ENCODE measurements around the gene CAV1. TPM values are rescaled to one million over a fixed set of nuclear protein-coding genes. Genes with fewer than 3 reads are reported as not detected.
"Not testable (repeated sequence)": the region's sequence is repeated elsewhere in the genome, so short reads cannot be mapped to it uniquely, and the experiment has no call there.

CAV1 gene, protein sequence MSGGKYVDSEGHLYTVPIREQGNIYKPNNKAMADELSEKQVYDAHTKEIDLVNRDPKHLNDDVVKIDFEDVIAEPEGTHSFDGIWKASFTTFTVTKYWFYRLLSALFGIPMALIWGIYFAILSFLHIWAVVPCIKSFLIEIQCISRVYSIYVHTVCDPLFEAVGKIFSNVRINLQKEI
- not detected in 2 replicates for total RNA-seq (2014; rRNA removed; shearing (Covaris generic))

GRCh38 chr7:116524609-116525297 is at the start of gene CAV1:
Gene CAV1, plus strand, starts transcription at chr7:116525036. Its CDS starts 27 bp downstream, at chr7:116525063.
- no peak for DNase-seq (ENCODE audit: low spot score)
- in situ Hi-C loops (cut with HindIII; ENCODE audit: low sequenced_read_pairs): no loop called here

GRCh38 chr7:116477625-116478024 is 47.2 kb upstream of the CAV1 start:
- in situ Hi-C loops (cut with HindIII; ENCODE audit: low sequenced_read_pairs): no loop called here
- DNase-seq (ENCODE audit: low spot score): no peak

- no peak for DNase-seq (ENCODE audit: low spot score)
- in situ Hi-C loops (cut with HindIII; ENCODE audit: low sequenced_read_pairs): no loop called here
These were observed 46.0 kb upstream of the CAV1 start for GRCh38 chr7:116478834-116479233.

GRCh38 chr7:116483271-116483942 is 41.4 kb upstream of the CAV1 start:
- DNase-seq (ENCODE audit: low spot score): no peak
- in situ Hi-C loops (cut with HindIII; ENCODE audit: low sequenced_read_pairs): no loop called here

DNA sequence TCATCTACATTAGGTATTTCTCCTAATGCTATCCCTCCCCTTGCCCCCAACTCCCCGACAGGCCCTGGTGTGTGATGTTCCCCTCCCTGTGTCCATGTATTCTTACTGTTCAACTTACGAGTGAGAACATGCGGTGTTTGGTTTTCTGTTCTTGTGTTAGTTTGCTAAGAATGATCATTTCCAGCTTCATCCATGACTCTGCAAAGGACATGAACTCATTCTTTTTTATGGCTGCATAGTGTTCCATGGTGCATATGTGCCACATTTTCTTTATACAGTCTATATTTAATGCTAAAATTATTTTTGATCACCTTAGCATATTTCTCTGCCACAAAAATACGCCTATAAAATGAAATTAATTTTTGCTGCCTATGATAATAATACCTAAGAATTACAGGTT is 40.4 kb upstream of the CAV1 start:
- in situ Hi-C loops (cut with HindIII; ENCODE audit: low sequenced_read_pairs); DNase-seq (ENCODE audit: low spot score): not testable (repeated sequence)

DNA sequence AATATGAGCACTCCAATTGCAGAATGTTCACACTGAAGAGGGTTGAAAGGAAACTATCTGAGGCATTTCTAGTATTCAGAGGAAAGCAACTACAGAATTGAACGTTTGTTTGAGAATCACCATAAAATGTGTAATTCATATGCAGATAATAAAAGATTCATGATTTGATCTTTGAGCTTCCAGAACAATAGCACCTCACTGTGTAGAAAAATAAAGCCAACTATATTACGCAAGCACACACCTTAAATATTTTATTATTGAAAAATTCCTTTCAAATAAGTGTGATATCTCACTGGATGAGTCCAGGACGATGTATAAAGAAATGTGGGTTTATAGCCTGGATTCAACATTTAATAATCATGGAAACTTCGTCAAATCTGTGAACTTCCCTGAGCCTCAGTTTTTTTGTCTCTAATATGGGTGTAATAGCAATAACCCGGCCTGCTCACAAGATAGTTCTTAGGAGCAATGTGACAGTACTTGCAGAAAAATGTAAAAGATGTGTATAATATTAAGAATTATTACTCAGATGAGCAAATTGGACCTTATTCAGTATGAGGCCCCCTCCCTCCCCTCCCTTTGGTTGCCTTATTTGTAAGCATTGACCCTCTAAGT is 36.8 kb upstream of the CAV1 start:
- DNase-seq (ENCODE audit: low spot score): no peak

GRCh38 chr7:116490351-116490750 is 34.5 kb upstream of the CAV1 start:
- in situ Hi-C loops (cut with HindIII; ENCODE audit: low sequenced_read_pairs): no loop called here

More for the DNA sequence above, 36.8 kb upstream of the CAV1 start:
- in situ Hi-C loops (cut with HindIII; ENCODE audit: low sequenced_read_pairs): no loop called here

DNA sequence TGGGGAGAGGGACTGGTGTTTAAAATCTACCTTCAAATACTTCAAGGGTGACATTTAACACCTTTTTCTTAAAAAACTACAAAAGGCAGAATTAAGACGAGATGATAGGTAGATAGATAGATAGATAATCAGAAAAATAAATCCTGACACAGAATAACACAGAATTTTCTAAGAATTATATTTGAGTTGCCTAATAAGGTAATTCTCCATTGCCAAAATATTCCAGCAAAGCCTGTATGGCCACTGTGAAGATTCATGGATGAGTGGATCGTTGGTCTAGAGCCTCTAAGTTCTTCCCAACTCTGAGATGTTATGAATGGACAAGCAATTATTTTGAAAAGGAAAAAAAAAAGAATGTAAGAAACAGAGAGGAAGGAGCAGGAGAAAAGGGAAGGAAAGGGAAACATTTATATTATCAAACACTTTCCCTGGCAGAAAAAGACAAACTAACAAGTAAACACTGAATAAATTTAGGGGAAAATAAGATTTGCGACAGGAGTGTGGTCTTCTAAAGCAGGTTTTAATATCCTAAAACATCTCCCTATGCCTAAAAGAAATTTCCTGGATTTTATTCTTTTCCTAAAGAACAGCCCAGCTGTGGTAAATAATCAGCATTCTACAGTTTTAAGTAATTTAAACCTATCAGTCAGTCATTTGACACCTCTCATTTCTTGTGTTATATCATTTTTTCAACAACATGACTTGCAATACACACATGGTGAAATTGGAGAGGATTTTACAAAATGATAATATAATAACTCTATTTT is 32.8 kb upstream of the CAV1 start:
- DNase-seq (ENCODE audit: low spot score): no peak
- in situ Hi-C loops (cut with HindIII; ENCODE audit: low sequenced_read_pairs): no loop called here

More at GRCh38 chr7:116490351-116490750, 34.5 kb upstream of the CAV1 start:
- DNase-seq (ENCODE audit: low spot score): no peak

- in situ Hi-C loops (cut with HindIII; ENCODE audit: low sequenced_read_pairs): no loop called here
- no peak for DNase-seq (ENCODE audit: low spot score)
These were observed 32.2 kb upstream of the CAV1 start for GRCh38 chr7:116492654-116493109.

DNA sequence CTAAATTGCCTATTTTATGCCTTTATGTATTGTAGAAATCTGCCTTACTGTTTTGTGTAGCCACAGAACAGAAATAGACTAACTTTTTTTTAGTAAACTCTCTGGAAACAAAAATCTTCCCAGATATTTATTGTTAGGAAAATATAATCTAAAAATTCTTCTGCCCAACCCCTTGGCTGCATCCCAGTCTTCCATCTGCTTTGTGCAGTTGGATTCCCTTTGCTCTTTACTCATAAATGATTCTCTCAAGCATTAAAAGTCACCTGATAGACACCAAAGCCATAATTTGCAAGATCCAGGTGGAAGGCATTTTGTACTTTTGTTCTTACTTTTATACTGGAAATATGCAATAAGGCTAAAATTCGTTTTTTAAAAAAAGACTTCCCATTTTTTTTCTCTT is 31.4 kb upstream of the CAV1 start:
- in situ Hi-C loops (cut with HindIII; ENCODE audit: low sequenced_read_pairs): no loop called here
- no peak for DNase-seq (ENCODE audit: low spot score)

- in situ Hi-C loops (cut with HindIII; ENCODE audit: low sequenced_read_pairs): no loop called here
- DNase-seq (ENCODE audit: low spot score): no peak
These were observed 30.4 kb upstream of the CAV1 start for GRCh38 chr7:116494472-116494871.

- DNase-seq (ENCODE audit: low spot score): no peak
- in situ Hi-C loops (cut with HindIII; ENCODE audit: low sequenced_read_pairs): no loop called here
These were observed 29.1 kb upstream of the CAV1 start for GRCh38 chr7:116495736-116496135.

DNA sequence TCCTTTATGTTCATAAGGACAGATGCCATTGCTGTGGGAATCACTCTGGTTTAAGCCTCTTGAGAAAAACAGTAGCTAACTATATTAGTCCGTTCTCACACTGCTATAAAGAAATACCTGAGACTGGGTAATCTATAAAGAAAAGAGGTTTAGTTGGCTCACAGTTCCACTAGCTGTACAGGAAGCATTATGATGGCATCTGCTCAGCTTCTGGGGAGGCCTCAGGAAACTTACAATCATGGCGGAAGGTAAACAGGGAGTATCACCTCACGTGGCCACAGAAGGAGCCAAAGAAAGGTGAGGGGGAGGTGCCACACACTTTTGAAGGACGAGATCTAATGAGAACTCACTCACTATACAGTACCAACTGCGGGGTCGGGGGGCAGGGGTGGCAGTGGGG is 28.2 kb upstream of the CAV1 start:
- in situ Hi-C loops (cut with HindIII; ENCODE audit: low sequenced_read_pairs): no loop called here
- no peak for DNase-seq (ENCODE audit: low spot score)

- no peak for DNase-seq (ENCODE audit: low spot score)
- in situ Hi-C loops (cut with HindIII; ENCODE audit: low sequenced_read_pairs): no loop called here
These were observed 27.1 kb upstream of the CAV1 start for GRCh38 chr7:116497708-116498107.

GRCh38 chr7:116499168-116500077 is 25.4 kb upstream of the CAV1 start, which contains the start of gene CAV2:
Gene CAV2, plus strand, starts transcription at chr7:116499738. Its CDS starts 44 bp downstream, at chr7:116499782.
- no peak for DNase-seq (ENCODE audit: low spot score)
- in situ Hi-C loops (cut with HindIII; ENCODE audit: low sequenced_read_pairs): no loop called here

GRCh38 chr7:116500078-116500853 is 24.6 kb upstream of the CAV1 start:
- in situ Hi-C loops (cut with HindIII; ENCODE audit: low sequenced_read_pairs): no loop called here

DNA sequence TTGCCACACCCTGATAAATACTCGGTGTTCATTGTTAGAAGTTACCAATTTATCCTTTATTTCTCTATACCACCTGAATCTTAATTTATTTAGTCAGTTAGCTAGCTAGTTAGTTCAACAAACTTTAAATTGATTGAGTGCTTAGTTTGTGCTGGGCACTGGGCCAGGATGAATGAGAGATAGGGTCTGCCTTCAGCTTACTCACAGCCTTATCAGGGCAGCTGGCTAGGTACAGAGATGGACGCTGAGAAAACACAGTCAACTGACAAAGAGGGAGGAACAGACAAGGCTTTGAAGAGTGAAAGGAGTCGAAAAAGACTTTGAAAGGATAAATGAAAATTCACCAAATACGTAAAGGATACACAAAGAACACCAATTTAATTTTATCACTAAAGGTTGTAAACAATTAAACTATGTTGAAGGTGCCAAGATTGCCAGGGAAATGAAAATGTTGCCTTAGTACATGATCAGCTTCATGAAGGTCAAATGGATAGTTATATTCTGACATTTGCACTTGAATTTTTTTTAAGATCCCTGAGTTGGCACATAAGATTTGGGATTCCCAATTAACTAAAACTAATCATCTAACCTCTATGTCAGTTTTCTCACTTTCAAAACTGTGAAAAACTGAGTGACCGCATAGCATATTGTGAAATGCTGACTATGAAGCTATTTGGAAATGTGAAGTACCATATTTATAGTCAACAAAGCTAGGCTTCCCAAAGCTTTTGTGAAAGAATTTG is 23.2 kb upstream of the CAV1 start:
- DNase-seq (ENCODE audit: low spot score): no peak
- in situ Hi-C loops (cut with HindIII; ENCODE audit: low sequenced_read_pairs): no loop called here

More at GRCh38 chr7:116500078-116500853, 24.6 kb upstream of the CAV1 start:
- no peak for DNase-seq (ENCODE audit: low spot score)
